K562 (cell line): ENCODE measurements around the gene GLRA1. TPM values are rescaled to one million over a fixed set of nuclear protein-coding genes. Genes with fewer than 3 reads are reported as not detected.

ENCODE experiments used
- ATAC-seq: fragments of 200-7000 bp; cut with Tn5 transposase; 3 replicates; pipeline ENCODE4 v1.9.1; 2020; ENCODE audit warnings: moderate library complexity
- BruUV-seq: library from RNA; stranded (reverse); fragments of 400-500 nt; replicated peaks from 2 replicates; lab custom pipeline; 2021; lab: Mats Ljungman, UMichigan
- CTCF ChIA-PET: fragments of 300-600 bp; formaldehyde crosslinking; extraction: SDS; loops from one replicate; lab custom pipeline; 2021; ENCODE audit warnings: low intra/inter-chr PET ratio; lab: Yijun Ruan, JAX
- POLR2A ChIA-PET: fragments of 300-600, 350-650 bp; sonication (Branson Sonifier 250); formaldehyde crosslinking; extraction: SDS; loops from one replicate; lab custom pipeline; 2021; ENCODE audit warnings: antibody characterized with exemption, inconsistent platforms; lab: Yijun Ruan, JAX
- DNase-seq, 4 experiments: peaks; one replicate each; pipeline versions ENCODE4 v3.0.0 to v3.0.0-alpha.2; 2011 to 2018; ENCODE audit warnings: low spot score in 3 of 4, mixed read lengths in 3 of 4; ENCODE audit errors: extremely low read depth in 1 of 4
- FAIRE-seq: peaks from 2 replicates; lab custom pipeline; 2011; peaks lifted over from hg19 to GRCh38; lab: Jason Lieb, UNC
- H2AFZ ChIP-seq: 2 replicates; pipeline ENCODE4 v1.6.0; 2011; ENCODE audit warnings: low read depth, low read length, control low read depth, inconsistent platforms
- H3K27ac ChIP-seq: fragments of 200-600 bp; 3 replicates; pipeline ENCODE4 v1.8.0; 2011; ENCODE audit warnings: low read depth, mild to moderate bottlenecking, control low read depth, inconsistent platforms, low read length, moderate library complexity, mixed read lengths; ENCODE audit errors: extremely low read depth
- H3K27me3 ChIP-seq, 2 experiments: fragments of 300-600 bp in 1 of 2; 2 replicates in 1 of 2; 3 replicates in 1 of 2; pipeline versions ENCODE4 v1.6.0 to v1.8.0; 2011; ENCODE audit warnings: inconsistent platforms in 2 of 2, low read length in 2 of 2, mild to moderate bottlenecking in 1 of 2, mixed read lengths in 1 of 2, moderate library complexity in 1 of 2; ENCODE audit not compliant: control insufficient read depth in 2 of 2, insufficient read depth in 2 of 2
- H3K36me3 ChIP-seq: fragments of 300-600 bp; 3 replicates; pipeline ENCODE4 v1.8.0; 2011; ENCODE audit warnings: mild to moderate bottlenecking, low read length, inconsistent platforms; ENCODE audit not compliant: control insufficient read depth, insufficient read depth
- H3K4me1 ChIP-seq, 2 experiments: fragments of 200-600 bp in 1 of 2; replicated peaks in 1 of 2; 2 replicates in 1 of 2; 3 replicates in 1 of 2; pipeline versions ENCODE4 v1.5.1 to v1.8.0; 2011; ENCODE audit warnings: inconsistent platforms in 2 of 2, low read length in 2 of 2, mild to moderate bottlenecking in 1 of 2, mixed read lengths in 1 of 2, moderate library complexity in 1 of 2; ENCODE audit not compliant: control insufficient read depth in 2 of 2, insufficient read depth in 2 of 2
- H3K4me2 ChIP-seq: 2 replicates; pipeline ENCODE4 v1.6.1; 2011; ENCODE audit warnings: low read length, control low read depth, inconsistent platforms, mixed read lengths; ENCODE audit not compliant: insufficient read depth
- H3K4me3 ChIP-seq: fragments of 200-600 bp; sonication (generic), shearing (Covaris generic); 2 replicates; pipeline ENCODE4 v1.5.1; 2016; ENCODE audit warnings: control low read depth, inconsistent platforms
- H3K79me2 ChIP-seq: fragments of 200-600 bp; 3 replicates; pipeline ENCODE4 v1.8.0; 2011; ENCODE audit warnings: low read length, inconsistent platforms; ENCODE audit not compliant: control insufficient read depth, insufficient read depth
- H3K9ac ChIP-seq, 2 experiments: 2 replicates each; pipeline versions ENCODE4 v1.6.0 to v1.6.1; 2011; ENCODE audit warnings: low read depth in 2 of 2, low read length in 2 of 2, control low read depth in 1 of 2, inconsistent platforms in 1 of 2, mild to moderate bottlenecking in 1 of 2, mixed read lengths in 1 of 2; ENCODE audit not compliant: insufficient read depth in 1 of 2
- H3K9me1 ChIP-seq: one replicate; pipeline ENCODE4 v1.6.0; 2011; ENCODE audit warnings: inconsistent platforms, mild to moderate bottlenecking, low read length, moderate library complexity; ENCODE audit not compliant: control insufficient read depth, insufficient read depth
- H3K9me3 ChIP-seq: replicated peaks from 2 replicates; pipeline ENCODE4 v1.5.1; 2011; ENCODE audit warnings: low read depth, low read length, inconsistent platforms; ENCODE audit not compliant: control insufficient read depth, insufficient read depth
- H4K20me1 ChIP-seq: replicated peaks from 2 replicates; pipeline ENCODE4 v1.6.1; 2011; ENCODE audit warnings: low read length, inconsistent platforms, mixed read lengths; ENCODE audit not compliant: control insufficient read depth, insufficient read depth
- CBX5 ChIP-seq: IDR thresholded peaks from 2 replicates; pipeline ENCODE4 v1.6.1; 2014; ENCODE audit warnings: low read depth, borderline replicate concordance
- CSDE1 ChIP-seq, 2 experiments: fragments of 450-650 bp; IDR thresholded peaks; 2 replicates each; pipeline ENCODE4 v1.6.1; 2016; ENCODE audit warnings: mild to moderate bottlenecking in 1 of 2
- FOXK1 ChIP-seq: sonication (generic); formaldehyde crosslinking; IDR thresholded peaks from 2 replicates; pipeline ENCODE4 v1.8.0; 2022; ENCODE audit warnings: missing genetic modification reagents, mild to moderate bottlenecking, borderline replicate concordance
- HNRNPUL1 ChIP-seq: fragments of 200-400 bp; formaldehyde crosslinking; IDR thresholded peaks from 2 replicates; pipeline ENCODE4 v1.6.1; 2017; ENCODE audit warnings: low read length
- PML ChIP-seq: IDR thresholded peaks from 2 replicates; pipeline ENCODE4 v1.6.1; 2012; ENCODE audit warnings: low read length, inconsistent platforms
- POLR2A ChIP-seq: fragments of 450-650 bp; conservative IDR thresholded peaks from 2 replicates; pipeline ENCODE4 v1.6.1; 2016
- SETDB1 ChIP-seq: IDR thresholded peaks from one replicate; pipeline ENCODE4 v1.6.1; 2012; ENCODE audit warnings: low read length, control low read depth, inconsistent platforms
- SRF ChIP-seq, 2 experiments: fragments of 250-450, 450-650 bp in 1 of 2; sonication (Bioruptor Pico) in 1 of 2; sonication (generic) in 1 of 2; formaldehyde crosslinking; IDR thresholded peaks; 2 replicates each; pipeline versions ENCODE4 v1.5.0 to v1.5.1; 2020 to 2022; ENCODE audit warnings: mild to moderate bottlenecking in 1 of 2, missing genetic modification reagents in 1 of 2
- ZKSCAN8 ChIP-seq: fragments of 200-800 bp; sonication (Bioruptor generic); IDR thresholded peaks from 2 replicates; pipeline ENCODE4 v1.6.1; 2016; ENCODE audit warnings: missing genetic modification characterization, missing compliant biosample characterization
- ZNF232 ChIP-seq: sonication (generic); formaldehyde crosslinking; IDR thresholded peaks from 2 replicates; pipeline ENCODE4 v1.8.0; 2022; ENCODE audit warnings: mild to moderate bottlenecking, missing genetic modification reagents
- ZNF696 ChIP-seq: fragments of 250-450 bp; sonication (Bioruptor Pico); conservative IDR thresholded peaks from 2 replicates; pipeline ENCODE4 v1.4.0; 2020; ENCODE audit warnings: mild to moderate bottlenecking, moderate library complexity
- WGBS: fragments of 100-300 bp; shearing (Covaris generic); methylation state at CpG from one replicate; pipeline ENCODE4 v1.1.6; 2016; ENCODE audit warnings: low coverage, mixed read lengths; ENCODE audit not compliant: insufficient coverage; ENCODE audit errors: missing lambda C conversion rate; 5-methylcytosine and 5-hydroxymethylcytosine counted together
- in situ Hi-C: fragments of 300-500 bp; cut with MboI; formaldehyde crosslinking; loops from 4 replicates; pipeline ENCODE4 v1.15.0; 2018; ENCODE audit warnings: inconsistent platforms, mixed read lengths
- intact Hi-C: fragments of 100-400 bp; cut with micrococcal nuclease; formaldehyde crosslinking; loops from 2 replicates; pipeline ENCODE4 v1.14.2; 2022
- polyA plus RNA-seq, 8 experiments: library from polyadenylated mRNA; depleted of rRNA in 4 of 8; stranded (reverse) in 5 of 8; unstranded in 3 of 8; fragments of >200 nt; fragmentation: Nextera tagmentation in 2 of 8; fragmentation: Illumina TruSeq in 1 of 8; extraction: Ambion mirVana in 2 of 8; extraction: Trizol in 1 of 8; gene quantifications; 2 replicates each; pipeline versions ENCODE4 v1.2.1 to v1.2.3, GENCODE V29; 2011 to 2014; ENCODE audit warnings: inconsistent platforms in 1 of 8, missing spikeins in 1 of 8
- total RNA-seq, 7 experiments: library from RNA; depleted of rRNA in 6 of 7; stranded (reverse); fragments of >200 nt in 6 of 7; fragmentation: Illumina TruSeq in 2 of 7; extraction: Trizol in 2 of 7; gene quantifications; 2 replicates each; pipeline versions ENCODE4 v1.2.1 to v1.2.3, GENCODE V29; 2011 to 2021; ENCODE audit warnings: low replicate concordance in 1 of 7

Gene GLRA1
- total and polyA plus RNA-seq, 9 of the 15 experiments (the other 6 are each of a cell fraction or from before 2014, with no cell fraction given) = not detected

DNA sequence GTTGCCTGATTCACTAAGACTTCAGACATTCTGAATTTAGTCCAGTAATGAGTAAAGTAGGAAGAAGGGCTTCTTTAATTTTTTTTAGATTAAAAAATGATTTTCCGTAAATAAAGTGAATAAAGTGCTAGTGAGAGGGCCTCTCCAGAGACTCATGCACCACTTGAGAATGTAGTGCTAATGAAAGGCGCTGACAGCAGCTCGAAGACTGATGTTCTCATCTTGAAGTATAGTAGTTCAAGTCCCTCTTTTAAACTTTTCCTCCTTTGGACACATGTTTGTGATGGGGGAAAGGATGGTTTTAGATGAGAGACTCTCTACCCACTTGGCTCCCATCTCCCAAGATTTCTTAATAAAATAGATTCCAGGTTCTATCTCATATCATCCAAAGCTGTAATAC, 104.4 kb downstream of the GLRA1 start:
- no peaks in the 10 kb centered on the region for H3K9me1 ChIP-seq
- H3K4me2 ChIP-seq = no peak overlapping the region
- TF ChIP-seq CSDE1 (IDR thresholded peaks at IDR 0.05) (no peak), CBX5 (no peak), FOXK1 (CRISPR knock-in tag) (no peak), PML (no peak), ZKSCAN8 (no peak), SETDB1 (no peak), ZNF232 (CRISPR knock-in tag) (no peak), HNRNPUL1 (no peak), ZNF696 (CRISPR knock-in tag) (no peak), POLR2A (no peak), SRF (CRISPR knock-in tag; IDR thresholded peaks at IDR 0.05) (no peak)
- intact Hi-C loops (loop anchor here (10.0 kb wide), 1 partner anchor 525 kb away; no protein-coding TSS in a partner anchor), in situ Hi-C loops (no loop called here)
- 100% methylated on average over 3 of the region's 3 CpGs for WGBS
- H2AFZ ChIP-seq = no peak overlapping the region
- no peak overlapping the region for H3K27ac ChIP-seq
- H3K4me1 ChIP-seq = no peaks in the 10 kb centered on the region
- H3K9me3 ChIP-seq = no peaks in the 10 kb centered on the region
- H3K9ac ChIP-seq = no peak overlapping the region
- no peaks in the 10 kb centered on the region for H4K20me1 ChIP-seq
- FAIRE-seq = no peak
- H3K36me3 ChIP-seq = peaks cover 43% of the 10 kb centered on the region
- no peaks in the 10 kb centered on the region for H3K79me2 ChIP-seq
- no peak for DNase-seq
- H3K27me3 ChIP-seq = no peaks in the 10 kb centered on the region
- no peak overlapping the region for H3K4me3 ChIP-seq
- POLR2A ChIA-PET = no interaction called here
- no peak for ATAC-seq
- CTCF ChIA-PET = no interaction called here
- no TSS peak for BruUV-seq
